HG02763 (cell line): ENCODE results near the gene TMEM144.

ENCODE experiments used
- ATAC-seq: cut with Tn5 transposase; IDR thresholded peaks from one replicate; pipeline ENCODE4 v1.9.1; 2021; ENCODE audit warnings: mild to moderate bottlenecking, moderate library complexity; ENCODE audit not compliant: unreplicated experiment

The TMEM144 gene

GRCh38 chr4:158292156-158292555, 81.9 kb downstream of the TMEM144 start:
- no peak for ATAC-seq

DNA sequence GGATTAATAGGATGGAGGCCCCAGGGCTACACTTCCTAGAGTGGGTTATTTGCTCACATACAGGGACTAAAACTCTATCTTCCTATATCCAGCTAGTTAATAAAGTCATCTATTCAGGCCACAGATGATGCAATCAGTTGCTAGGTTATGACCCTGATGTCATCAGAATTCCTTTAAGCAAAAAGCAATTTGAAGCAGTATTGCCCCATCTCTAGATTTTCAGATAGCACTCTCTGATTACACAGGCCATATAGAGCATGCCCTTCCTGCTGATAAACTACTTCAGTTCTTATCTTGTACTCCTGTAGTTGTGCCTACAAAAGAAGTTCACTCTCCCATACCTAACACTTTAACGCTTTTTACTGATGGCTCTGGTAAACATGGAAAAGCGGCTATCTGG, 84.8 kb downstream of the TMEM144 start:
- no peak for ATAC-seq

GRCh38 chr4:158297866-158298265, 87.6 kb downstream of the TMEM144 start:
- ATAC-seq, result no peak

- ATAC-seq, result no peak
Measured at GRCh38 chr4:158299459-158300007, 89.2 kb downstream of the TMEM144 start.

- no peak for ATAC-seq
Measured at GRCh38 chr4:158300012-158300411, 89.7 kb downstream of the TMEM144 start.

DNA sequence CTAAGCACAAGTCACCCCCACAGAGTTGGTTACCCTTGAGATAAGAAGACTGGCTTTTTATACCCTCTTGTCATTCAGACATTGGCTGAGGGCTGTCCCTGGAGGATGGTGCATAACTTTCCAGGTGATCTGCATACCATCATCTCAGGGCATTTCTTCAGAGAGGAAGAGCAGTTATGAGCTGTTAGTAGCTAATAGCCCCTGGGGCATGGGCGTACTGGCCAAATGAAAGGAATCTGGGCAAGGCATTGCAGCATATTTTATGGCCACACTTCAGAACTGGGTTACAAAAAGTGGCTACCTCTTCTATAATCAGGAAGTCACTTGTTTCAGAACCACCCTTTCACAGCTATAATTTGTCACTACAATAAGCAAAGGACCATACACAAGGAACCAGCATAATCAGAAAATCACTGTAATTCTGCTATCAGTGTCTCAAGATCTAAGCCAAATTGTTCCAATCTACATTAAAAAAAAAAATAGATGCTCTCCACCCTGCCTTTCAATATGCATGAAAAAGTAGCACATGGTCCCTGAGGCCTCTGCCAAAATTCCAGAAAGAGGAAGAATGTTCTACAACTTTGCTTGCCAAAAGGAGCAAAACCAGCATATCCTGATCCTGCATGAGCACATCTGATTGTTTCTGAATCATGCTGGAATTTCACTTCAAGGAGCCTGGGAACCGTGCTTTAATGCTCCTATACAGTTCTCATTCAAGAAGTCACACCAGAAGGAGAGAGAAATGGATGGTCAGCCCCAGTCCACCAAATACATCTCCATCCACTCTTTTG, 92.0 kb downstream of the TMEM144 start:
- no peak for ATAC-seq

GRCh38 chr4:158304694-158305093, 94.4 kb downstream of the TMEM144 start:
- ATAC-seq, result no peak
